HG02973 (cell line): ENCODE data around the gene RTP3.
"Not testable (repeated sequence)": the region's sequence is repeated elsewhere in the genome, so short reads cannot be mapped to it uniquely, and the experiment has no call there.

Experiments
- ATAC-seq: cut with Tn5 transposase; IDR thresholded peaks from one replicate; pipeline ENCODE4 v1.9.1; 2021; ENCODE audit warnings: moderate library complexity; ENCODE audit not compliant: unreplicated experiment

Gene RTP3

GRCh38 chr3:46544771-46545503, 47.2 kb downstream of the RTP3 start:
- no peak for ATAC-seq

GRCh38 chr3:46545818-46546630, 48.2 kb downstream of the RTP3 start:
- ATAC-seq, result no peak

- ATAC-seq, result no peak
These were observed 49.2 kb downstream of the RTP3 start for GRCh38 chr3:46546896-46547440.

- not testable (repeated sequence) for ATAC-seq
These were observed 50.8 kb downstream of the RTP3 start for GRCh38 chr3:46548611-46549010.

GRCh38 chr3:46549408-46549904, 51.7 kb downstream of the RTP3 start:
- no peak for ATAC-seq

GRCh38 chr3:46549989-46550388, 52.2 kb downstream of the RTP3 start:
- no peak for ATAC-seq
